Caco-2 (cell line): ENCODE results near the gene TMEM171. TPM values are rescaled to one million over a fixed set of nuclear protein-coding genes. Genes with fewer than 3 reads are reported as not detected.

Source experiments
- BruUV-seq: library from RNA; stranded (reverse); fragments of 400-500 nt; replicated peaks from 2 replicates; lab custom pipeline; 2021; lab: Mats Ljungman, UMichigan
- CTCF ChIA-PET: fragments of 300-600 bp; sonication (Branson Sonifier 250); formaldehyde crosslinking; loops from one replicate; lab custom pipeline; 2022; ENCODE audit warnings: antibody characterized with exemption; lab: Charles Lee
- POLR2A ChIA-PET: fragments of 300-600 bp; sonication (Branson Sonifier 250); formaldehyde crosslinking; loops from one replicate; lab custom pipeline; 2022; ENCODE audit warnings: antibody characterized with exemption; lab: Charles Lee
- DNase-seq, 2 experiments: peaks; one replicate each; pipeline versions ENCODE4 v3.0.0 to v3.0.0-alpha.2; 2020 to 2022
- H3K27me3 ChIP-seq: replicated peaks from 2 replicates; pipeline ENCODE4 v1.6.0; 2011; ENCODE audit warnings: low read length; ENCODE audit not compliant: control insufficient read depth, insufficient read depth
- H3K36me3 ChIP-seq: 2 replicates; pipeline ENCODE4 v1.5.1; 2011; ENCODE audit warnings: low read length; ENCODE audit not compliant: control insufficient read depth, insufficient read depth
- H3K4me1 ChIP-seq: fragments of 250-450 bp; sonication (Bioruptor Pico); 2 replicates; pipeline ENCODE4 v1.5.1; 2020; ENCODE audit warnings: mild to moderate bottlenecking
- H3K4me3 ChIP-seq: 2 replicates; pipeline ENCODE4 v1.5.1; 2011; ENCODE audit warnings: low read depth, mild to moderate bottlenecking, control low read depth, low read length
- H3K9me3 ChIP-seq: fragments of 250-450 bp; sonication (Bioruptor Pico); 2 replicates; pipeline ENCODE4 v1.5.1; 2020; ENCODE audit warnings: mild to moderate bottlenecking, moderate library complexity
- H3K27ac Mint-ChIP-seq: one replicate; pipeline ENCODE4 v1.8.0; 2022; ENCODE audit warnings: mixed read lengths; ENCODE audit not compliant: unreplicated experiment
- H3K27me3 Mint-ChIP-seq: one replicate; pipeline ENCODE4 v1.8.0; 2022; ENCODE audit warnings: mixed read lengths; ENCODE audit not compliant: insufficient read depth, unreplicated experiment
- H3K36me3 Mint-ChIP-seq: one replicate; pipeline ENCODE4 v1.8.0; 2022; ENCODE audit warnings: mild to moderate bottlenecking, mixed read lengths; ENCODE audit not compliant: insufficient read depth, unreplicated experiment
- H3K4me1 Mint-ChIP-seq: one replicate; pipeline ENCODE4 v1.8.0; 2022; ENCODE audit warnings: low read depth, mixed read lengths; ENCODE audit not compliant: unreplicated experiment
- H3K4me3 Mint-ChIP-seq: one replicate; pipeline ENCODE4 v1.8.0; 2022; ENCODE audit warnings: mild to moderate bottlenecking, moderate library complexity, mixed read lengths; ENCODE audit not compliant: unreplicated experiment
- H3K9me3 Mint-ChIP-seq: one replicate; pipeline ENCODE4 v1.8.0; 2022; ENCODE audit warnings: mixed read lengths; ENCODE audit not compliant: unreplicated experiment
- intact Hi-C: fragments of 100-400 bp; cut with micrococcal nuclease; formaldehyde crosslinking; loops from one replicate; pipeline ENCODE4 v1.10.0; 2022; ENCODE audit not compliant: unreplicated experiment
- total RNA-seq: library from RNA; stranded (reverse); gene quantifications from 2 replicates; pipeline ENCODE4 v1.2.3, GENCODE V29; 2022
- TF ChIP-seq, protein P1 (sequence below), 2 experiments: fragments of 200-600 bp in 1 of 2; IDR thresholded peaks; 1 replicate in 1 of 2; 2 replicates in 1 of 2; pipeline versions ENCODE4 v1.5.1 to v1.8.0; 2011 to 2022; ENCODE audit warnings: antibody characterized with exemption in 1 of 2, control low read depth in 1 of 2, inconsistent platforms in 1 of 2, low read depth in 1 of 2, low read length in 1 of 2, mild to moderate bottlenecking in 1 of 2, moderate library complexity in 1 of 2; ENCODE audit not compliant: insufficient read depth in 1 of 2, severe bottlenecking in 1 of 2, unreplicated experiment in 1 of 2

The TMEM171 gene
- total RNA-seq, 1 experiment from 2014 or later: 1.2 TPM

DNA sequence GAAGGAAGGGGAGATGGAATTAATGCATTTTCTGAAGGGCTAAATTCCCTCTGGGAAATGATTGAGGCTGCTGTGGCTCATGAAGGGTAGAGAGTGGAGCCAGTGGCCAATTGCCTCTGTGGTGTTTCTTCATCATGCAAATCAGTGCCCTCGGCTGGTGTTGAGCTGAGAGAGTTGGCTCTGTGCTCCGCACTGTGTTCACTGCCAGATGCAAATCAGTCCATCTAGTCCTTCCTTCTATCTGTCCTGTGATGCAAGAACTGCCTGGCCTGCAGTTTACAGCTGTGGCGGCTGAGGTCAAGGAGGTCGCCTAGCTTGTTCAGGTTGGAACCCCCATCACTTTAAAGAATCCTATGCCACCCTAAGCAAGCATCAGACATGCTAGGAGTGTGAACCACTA is 6.0 kb downstream of the TMEM171 start:
- H3K27me3 ChIP-seq: no peaks in the 10 kb centered on the region; the same call in 1 of the 2 replicates
- no peaks in the 10 kb centered on the region for H3K9me3 ChIP-seq
- H3K4me1 ChIP-seq: peaks cover 7% of the 10 kb centered on the region
- POLR2A ChIA-PET: no interaction called here
- TF ChIP-seq, protein P1, sequence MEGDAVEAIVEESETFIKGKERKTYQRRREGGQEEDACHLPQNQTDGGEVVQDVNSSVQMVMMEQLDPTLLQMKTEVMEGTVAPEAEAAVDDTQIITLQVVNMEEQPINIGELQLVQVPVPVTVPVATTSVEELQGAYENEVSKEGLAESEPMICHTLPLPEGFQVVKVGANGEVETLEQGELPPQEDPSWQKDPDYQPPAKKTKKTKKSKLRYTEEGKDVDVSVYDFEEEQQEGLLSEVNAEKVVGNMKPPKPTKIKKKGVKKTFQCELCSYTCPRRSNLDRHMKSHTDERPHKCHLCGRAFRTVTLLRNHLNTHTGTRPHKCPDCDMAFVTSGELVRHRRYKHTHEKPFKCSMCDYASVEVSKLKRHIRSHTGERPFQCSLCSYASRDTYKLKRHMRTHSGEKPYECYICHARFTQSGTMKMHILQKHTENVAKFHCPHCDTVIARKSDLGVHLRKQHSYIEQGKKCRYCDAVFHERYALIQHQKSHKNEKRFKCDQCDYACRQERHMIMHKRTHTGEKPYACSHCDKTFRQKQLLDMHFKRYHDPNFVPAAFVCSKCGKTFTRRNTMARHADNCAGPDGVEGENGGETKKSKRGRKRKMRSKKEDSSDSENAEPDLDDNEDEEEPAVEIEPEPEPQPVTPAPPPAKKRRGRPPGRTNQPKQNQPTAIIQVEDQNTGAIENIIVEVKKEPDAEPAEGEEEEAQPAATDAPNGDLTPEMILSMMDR (IDR thresholded peaks at IDR 0.05; ENCODE audit: insufficient read depth in 1 of 2, low read depth in 1 of 2, low read length in 1 of 2, severe bottlenecking in 1 of 2, unreplicated experiment in 1 of 2): no peak
- Mint-ChIP-seq H3K27ac (no peak overlapping the region), H3K4me1 (peaks cover 8% of the 10 kb centered on the region), H3K27me3 (no peaks in the 10 kb centered on the region), H3K4me3 (no peak overlapping the region), H3K36me3 (peaks cover 4% of the 10 kb centered on the region), H3K9me3 (no peaks in the 10 kb centered on the region)
- no peak for DNase-seq
- no peak overlapping the region for H3K4me3 ChIP-seq
- no peaks in the 10 kb centered on the region for H3K36me3 ChIP-seq
- no TSS peak for BruUV-seq
- intact Hi-C loops: no loop called here
- CTCF ChIA-PET: interaction anchor here (0.5 to 0.6 kb wide), 2 partner anchors 42 to 63 kb away, joined by 3 read pairs; no protein-coding TSS in a partner anchor

DNA sequence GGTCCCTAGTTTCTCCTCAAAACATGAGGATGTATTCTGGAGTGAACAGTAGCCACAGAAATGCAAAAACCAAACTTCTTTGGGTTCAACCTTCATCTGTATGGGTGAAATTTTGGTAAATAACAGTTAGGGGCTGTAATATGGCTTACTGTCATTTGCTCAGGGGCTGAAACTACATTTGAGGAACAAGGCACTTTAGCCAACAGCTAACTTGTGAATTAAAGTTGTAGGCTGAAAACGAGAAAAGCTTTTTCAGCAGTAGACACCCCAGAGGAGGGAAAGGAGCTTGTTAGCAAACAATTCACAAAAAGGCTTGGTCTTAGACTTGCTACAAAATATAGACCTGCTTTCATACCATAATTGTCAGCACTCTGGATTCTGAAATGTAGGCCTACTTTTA is 6.6 kb downstream of the TMEM171 start:
- POLR2A ChIA-PET: no interaction called here
- Mint-ChIP-seq H3K9me3 (no peaks in the 10 kb centered on the region), H3K27me3 (no peaks in the 10 kb centered on the region), H3K27ac (no peak overlapping the region), H3K36me3 (peaks cover 4% of the 10 kb centered on the region), H3K4me3 (no peak overlapping the region), H3K4me1 (peaks cover 9% of the 10 kb centered on the region)
- H3K9me3 ChIP-seq: no peaks in the 10 kb centered on the region
- no peaks in the 10 kb centered on the region for H3K36me3 ChIP-seq
- peaks cover 7% of the 10 kb centered on the region for H3K4me1 ChIP-seq
- H3K4me3 ChIP-seq: no peak overlapping the region
- CTCF ChIA-PET: interaction anchor here (0.6 kb wide), 1 partner anchor 63 kb away, joined by 3 read pairs; no protein-coding TSS in a partner anchor
- TF ChIP-seq, protein P1 (IDR thresholded peaks at IDR 0.05; ENCODE audit: insufficient read depth in 1 of 2, low read depth in 1 of 2, low read length in 1 of 2, severe bottlenecking in 1 of 2, unreplicated experiment in 1 of 2): no peak
- no peak for DNase-seq
- intact Hi-C loops: no loop called here
- no peaks in the 10 kb centered on the region; the same call in 1 of the 2 replicates for H3K27me3 ChIP-seq
- no TSS peak for BruUV-seq

DNA sequence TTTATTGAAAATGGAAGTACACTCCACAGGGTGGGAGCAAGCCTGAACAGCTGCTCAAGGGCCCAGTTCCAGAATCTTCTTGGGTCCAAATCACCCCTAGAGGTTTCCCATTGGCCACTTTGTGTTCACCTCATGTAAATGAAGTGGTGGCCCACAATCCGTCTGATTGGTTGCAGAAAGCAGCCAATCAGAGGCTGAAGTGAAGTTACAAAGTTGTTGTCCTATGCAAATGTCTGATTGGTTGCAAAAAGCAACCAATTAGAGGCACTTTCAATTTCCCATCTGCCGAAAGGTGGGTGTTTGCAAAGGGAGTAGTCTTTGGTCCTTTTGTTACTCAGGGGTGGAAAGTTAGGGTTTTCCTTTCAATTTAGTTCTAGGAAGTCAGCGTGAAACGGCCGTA is 8.8 kb downstream of the TMEM171 start:
- Histone ChIP-seq H3K27me3 (no peaks in the 10 kb centered on the region; the same call in 1 of the 2 replicates), H3K9me3 (no peaks in the 10 kb centered on the region), H3K4me1 (peaks cover 7% of the 10 kb centered on the region), H3K4me3 (no peak overlapping the region), H3K36me3 (no peaks in the 10 kb centered on the region)
- peaks cover 4% of the 10 kb centered on the region for H3K36me3 Mint-ChIP-seq
- H3K4me1 Mint-ChIP-seq: peaks cover 15% of the 10 kb centered on the region
- TF ChIP-seq, protein P1 (IDR thresholded peaks at IDR 0.05; ENCODE audit: insufficient read depth in 1 of 2, low read depth in 1 of 2, low read length in 1 of 2, severe bottlenecking in 1 of 2, unreplicated experiment in 1 of 2): no peak
- ChIA-PET CTCF (no interaction called here), POLR2A (no interaction called here)
- H3K4me3 Mint-ChIP-seq: no peak overlapping the region
- H3K27me3 Mint-ChIP-seq: no peaks in the 10 kb centered on the region
- intact Hi-C loops: no loop called here
- DNase-seq: no peak
- BruUV-seq: no TSS peak
- H3K27ac Mint-ChIP-seq: no peak overlapping the region
- no peaks in the 10 kb centered on the region for H3K9me3 Mint-ChIP-seq
